Muscle of arm (tissue), 12 donors: ENCODE measurements around the gene ARHGEF1. TPM values are rescaled to one million over a fixed set of nuclear protein-coding genes. Genes with fewer than 3 reads are reported as not detected.
"Not testable (repeated sequence)": the region's sequence is repeated elsewhere in the genome, so short reads cannot be mapped to it uniquely, and the experiment has no call there.

Experiments
- DNase-seq: peaks from one replicate; pipeline ENCODE4 v3.0.0-alpha.2; 2013
- polyA plus RNA-seq, 12 donors: library from polyadenylated mRNA; unstranded; fragments of 120-200 nt; gene quantifications; one replicate each; pipeline ENCODE4 v1.2.1, GENCODE V29; 2013; ENCODE audit not compliant: insufficient read length in 12 of 12

ARHGEF1 gene
- polyA plus RNA-seq, 12 donors: 28.7 to 116 (median 35.3) TPM; not detected in 1

DNA sequence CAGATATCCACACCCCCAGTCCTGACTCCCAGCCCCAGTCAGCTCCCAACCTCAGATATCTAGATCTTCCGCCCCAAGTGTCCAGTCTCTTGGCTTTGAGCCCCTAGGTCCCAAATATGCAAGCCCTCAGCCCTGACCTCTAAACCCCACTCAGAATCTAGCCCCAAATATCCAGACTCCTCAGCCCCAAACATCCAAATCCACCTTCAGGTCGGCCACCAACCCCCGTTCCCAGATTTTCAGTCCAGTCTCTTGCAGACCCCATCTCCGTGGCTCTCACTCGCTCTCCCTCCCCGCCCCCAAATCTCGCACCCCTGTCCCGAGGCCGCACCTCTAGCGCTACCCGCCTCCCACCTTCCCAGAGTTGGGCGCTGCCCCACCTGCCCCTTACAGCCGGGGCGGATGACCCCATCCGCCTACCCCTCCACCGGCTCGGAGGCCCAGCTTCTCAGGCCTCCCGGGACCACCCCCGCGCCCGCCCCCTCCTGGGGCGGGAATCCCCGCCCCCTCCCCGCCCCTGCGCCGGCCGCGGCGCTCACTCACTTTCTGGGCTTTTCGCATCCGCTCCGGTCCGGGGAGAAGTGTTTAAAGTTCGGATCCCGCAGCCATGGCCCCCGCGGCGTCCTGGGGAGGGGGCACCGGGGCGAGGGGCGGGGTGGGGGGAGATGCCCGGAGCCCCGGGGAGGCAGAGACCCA is 44.7 kb downstream of the ARHGEF1 start:
- DNase-seq: no peak

DNA sequence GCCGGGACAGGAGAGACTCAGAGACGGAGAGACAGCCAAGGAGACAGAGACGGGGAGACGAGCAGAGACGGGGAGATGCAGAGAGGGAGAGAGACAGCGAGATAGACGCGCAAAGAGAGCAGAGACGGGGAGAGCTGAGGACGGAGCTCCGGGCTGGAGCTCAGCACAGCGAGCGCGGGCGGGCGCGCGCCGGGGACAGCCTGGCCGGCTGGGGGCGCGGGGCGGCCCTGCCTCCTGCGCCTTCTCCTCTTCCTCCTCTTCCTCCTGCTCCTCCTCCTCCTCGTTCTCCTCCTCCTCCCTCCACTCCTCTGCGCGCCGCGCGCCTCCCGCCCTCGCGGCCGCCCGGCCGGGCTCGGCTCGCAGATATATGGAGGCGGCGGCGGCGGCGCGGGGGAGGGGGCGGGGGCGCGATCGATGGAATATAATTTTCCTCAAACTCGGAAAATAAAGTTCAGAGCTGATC is 45.3 kb downstream of the ARHGEF1 start, which contains the start of gene ERFL:
Gene ERFL (minus strand): TSS at position 229 of the 463 bp plus-strand sequence. CDS start 15,530 bp downstream, outside the sequence.
- DNase-seq: no peak

DNA sequence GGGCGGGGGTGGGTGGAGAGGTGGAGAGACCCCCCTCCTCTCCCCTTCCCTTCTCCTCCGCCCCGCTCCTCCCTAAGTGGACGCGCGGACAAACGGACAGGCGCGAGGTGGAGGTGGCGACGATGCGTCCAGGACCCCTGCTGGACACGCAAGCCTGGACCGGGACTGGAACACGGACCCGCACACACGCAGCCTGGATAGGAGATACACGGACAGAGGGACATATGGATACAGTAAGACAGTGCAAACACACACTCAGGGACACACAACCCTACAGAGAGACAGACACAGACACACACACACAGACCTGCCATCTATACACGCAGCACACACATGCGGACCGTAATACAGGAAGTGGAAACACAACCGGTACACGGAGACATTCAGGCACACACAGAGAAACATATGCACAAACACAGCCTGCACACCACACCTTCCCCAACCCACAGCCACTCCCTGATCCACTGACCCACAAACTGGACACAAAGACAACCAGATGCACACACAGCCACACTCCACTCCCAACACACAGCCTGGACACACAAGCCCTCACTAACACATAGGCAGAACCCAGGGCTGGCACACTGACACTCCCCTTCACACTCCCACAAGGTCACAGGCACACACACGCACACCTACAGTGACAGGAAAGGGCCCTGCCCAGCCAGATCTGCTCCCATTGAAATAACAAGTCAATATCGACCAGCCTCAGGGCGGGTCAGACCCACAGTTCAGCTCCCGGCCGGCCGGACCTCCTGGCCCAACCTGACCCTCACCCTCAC is 46.0 kb downstream of the ARHGEF1 start:
- DNase-seq: no peak

DNA sequence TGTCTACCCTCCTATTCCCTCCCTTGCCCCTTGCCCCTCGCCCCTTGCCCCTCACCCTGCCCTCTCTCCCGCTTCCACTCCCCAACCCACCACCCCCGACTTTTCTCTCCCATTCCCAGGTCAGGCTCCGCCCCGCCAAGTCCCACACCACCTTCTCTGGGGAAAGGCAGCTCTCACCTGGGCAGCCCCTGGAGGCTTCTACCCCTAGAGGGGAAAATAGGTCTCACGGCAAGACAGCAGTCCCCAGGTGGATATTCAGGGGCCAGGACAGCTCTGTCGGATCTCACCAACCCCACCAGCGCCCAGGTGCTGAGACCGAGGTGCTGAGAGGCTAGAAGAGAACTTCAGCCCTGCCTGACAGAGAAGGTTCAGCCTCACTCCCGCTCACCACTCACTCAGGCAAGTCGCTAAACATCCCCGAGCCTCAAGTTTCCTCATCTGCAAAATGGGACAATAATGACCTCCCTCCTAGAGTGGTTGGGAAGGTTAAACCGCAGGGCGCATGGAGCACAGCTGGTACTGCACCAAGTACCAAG is 46.6 kb downstream of the ARHGEF1 start:
- no peak for DNase-seq

DNA sequence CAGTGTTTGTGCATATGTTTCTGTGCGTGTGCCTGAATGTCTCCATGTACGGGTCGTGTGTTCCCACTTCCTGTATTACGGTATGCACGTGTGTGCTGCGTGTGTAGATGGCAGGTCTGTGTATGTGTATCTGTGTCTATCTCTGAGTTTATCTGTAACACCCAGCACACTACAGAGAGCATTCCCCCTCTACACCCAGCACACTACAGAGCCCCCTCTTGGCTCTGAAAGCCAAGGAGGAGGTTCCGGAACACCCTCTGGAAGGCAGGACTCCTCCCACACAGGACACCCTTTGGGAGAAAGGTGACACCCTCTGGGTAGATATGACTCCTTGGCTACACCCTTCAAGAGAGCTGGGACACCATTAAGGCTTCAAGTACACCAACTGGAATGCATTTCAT is 47.3 kb downstream of the ARHGEF1 start:
- DNase-seq: no peak

DNA sequence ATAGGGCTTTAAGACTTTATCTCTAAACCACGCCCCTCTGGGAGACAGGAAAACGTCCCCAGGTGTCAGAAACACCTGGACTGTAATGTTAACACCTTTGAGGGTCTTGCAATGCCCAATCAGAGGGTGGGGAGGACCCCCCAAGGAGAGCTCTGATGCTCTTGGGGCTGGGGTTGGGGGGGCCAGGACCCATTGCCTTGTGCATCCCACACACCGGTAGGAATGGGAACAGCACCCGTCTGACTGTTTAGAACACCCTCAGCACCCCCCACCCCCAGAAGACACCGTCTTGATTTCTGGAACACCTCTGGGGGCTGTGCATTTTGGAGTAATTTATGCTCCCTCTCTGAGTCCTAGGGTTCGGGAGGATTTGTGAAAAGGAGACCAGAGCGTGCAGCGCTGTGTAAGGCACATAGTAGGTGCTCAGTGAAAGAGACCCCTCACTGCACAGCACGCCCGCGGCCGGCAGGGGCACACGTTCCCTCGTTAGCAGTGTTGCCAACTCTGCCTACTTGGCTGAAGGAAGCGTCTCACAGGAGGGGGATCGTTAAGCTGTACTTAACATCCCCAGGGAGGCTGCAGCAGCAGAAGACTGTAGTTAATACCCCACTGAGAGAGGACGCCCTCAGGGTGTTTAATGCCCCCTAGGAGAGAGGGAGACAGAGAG is 48.1 kb downstream of the ARHGEF1 start:
- no peak for DNase-seq

DNA sequence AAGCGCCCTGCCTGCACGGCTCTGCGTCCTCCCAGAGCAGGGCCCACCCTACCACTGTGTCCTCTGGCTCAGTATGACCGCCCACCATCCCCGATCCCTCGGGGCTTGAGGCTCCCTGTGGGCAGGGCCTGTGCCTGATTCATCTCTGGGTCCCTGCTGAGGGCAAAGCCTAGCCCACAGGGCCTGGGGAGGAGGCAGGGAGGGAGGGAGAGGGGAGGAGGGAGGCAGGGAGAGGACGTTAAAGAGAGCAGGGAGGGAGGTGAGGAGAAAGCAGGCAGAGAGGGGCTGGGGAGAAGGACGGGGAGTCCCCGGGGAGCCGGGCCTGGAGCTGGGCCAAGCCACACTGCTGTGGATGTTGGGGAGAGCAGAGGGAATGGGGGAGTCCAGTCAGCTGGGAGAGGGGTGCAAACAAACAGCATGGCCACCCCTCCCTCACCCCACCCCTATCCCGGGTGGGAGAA is 49.3 kb downstream of the ARHGEF1 start:
- no peak for DNase-seq

DNA sequence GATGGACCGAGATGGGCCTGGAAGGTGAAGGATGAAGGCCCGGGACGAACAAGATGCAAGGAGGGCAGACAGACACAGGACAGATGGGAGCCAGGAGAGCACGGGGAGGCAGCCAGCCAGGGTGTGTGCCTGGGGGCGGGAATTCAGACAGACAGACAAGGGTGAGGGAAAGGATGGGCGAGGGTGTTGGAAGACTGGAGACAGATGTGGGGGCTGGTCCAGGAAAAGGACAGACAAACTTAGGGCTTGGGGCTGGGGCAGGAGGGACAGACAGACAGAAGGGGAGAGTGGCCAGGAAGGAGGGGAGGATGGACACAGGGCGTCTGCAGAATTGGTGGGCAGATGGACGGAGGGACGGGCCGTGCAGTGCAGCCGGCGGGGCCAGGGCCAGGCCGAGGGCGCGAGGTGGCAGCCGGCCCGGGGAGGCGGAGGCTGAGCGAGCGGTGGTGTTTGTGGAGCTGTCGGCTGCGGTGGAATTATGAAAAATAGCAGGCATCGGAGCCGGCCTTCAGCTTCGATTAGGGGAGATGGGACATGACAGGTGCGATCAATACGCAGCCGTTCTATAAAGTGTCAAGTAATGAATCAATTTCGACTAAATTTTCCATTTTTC is 49.8 kb downstream of the ARHGEF1 start:
- DNase-seq: no peak

DNA sequence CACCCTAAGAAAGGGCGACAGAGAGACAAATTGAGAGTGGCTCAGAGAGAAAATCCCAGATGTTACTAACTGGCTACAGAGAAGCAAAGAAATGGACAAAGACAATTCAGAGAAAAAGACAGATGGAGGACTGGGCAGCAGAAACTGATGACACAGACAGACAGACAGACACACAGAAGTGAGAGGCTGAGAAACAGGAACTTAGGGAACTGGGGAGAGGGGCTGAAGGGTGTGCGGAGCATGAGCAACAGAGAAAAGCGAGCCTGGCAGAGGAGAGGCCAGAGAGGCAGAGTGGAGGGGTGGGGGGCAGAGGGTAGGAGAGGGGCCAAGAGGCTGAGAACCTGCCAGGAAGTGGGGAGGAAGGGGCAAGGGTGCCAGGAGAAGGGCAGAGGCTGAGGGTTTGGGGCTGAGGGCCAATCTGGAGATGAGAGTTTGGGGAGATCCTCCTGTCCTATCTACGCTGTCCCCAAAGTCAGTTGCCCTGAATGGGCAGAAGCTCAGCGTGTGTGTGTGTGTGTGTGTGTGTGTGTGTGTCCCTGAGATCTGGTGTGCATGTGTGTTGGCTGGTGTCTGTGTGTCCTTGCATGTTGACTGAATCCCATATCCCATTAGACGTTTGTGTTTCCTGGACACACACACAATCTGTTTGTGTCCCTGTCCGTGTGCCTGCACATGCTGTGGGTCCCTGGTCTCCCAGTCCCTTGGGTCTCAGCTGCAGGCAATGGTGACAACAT is 50.9 kb downstream of the ARHGEF1 start:
- no peak for DNase-seq

DNA sequence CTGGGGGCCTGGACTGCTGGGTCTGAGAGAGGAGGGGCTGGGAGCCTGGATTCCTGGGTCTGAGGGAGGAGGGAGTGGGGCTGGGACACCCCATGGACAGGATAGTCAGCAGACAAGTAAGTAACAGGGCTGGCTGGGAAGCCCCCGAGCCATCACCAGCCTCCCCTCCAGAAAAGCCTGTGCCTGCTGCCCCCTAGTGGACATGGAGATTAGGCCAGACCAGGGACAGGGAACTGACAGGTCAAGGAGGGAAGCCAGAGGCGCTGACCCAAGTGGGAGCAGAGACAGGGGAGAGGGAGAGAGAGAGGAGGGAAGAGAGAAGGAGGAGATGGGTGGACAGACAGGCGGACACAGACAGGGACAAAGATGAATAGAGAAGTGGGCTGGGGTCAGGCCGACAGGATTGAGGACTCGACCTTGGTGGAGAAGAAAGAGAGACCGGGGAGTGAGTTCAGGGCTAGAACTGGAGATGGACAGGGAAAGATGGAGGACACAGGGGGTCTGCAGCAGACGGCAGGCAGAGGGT is 51.9 kb downstream of the ARHGEF1 start:
- peak; percentile 48 for DNase-seq

DNA sequence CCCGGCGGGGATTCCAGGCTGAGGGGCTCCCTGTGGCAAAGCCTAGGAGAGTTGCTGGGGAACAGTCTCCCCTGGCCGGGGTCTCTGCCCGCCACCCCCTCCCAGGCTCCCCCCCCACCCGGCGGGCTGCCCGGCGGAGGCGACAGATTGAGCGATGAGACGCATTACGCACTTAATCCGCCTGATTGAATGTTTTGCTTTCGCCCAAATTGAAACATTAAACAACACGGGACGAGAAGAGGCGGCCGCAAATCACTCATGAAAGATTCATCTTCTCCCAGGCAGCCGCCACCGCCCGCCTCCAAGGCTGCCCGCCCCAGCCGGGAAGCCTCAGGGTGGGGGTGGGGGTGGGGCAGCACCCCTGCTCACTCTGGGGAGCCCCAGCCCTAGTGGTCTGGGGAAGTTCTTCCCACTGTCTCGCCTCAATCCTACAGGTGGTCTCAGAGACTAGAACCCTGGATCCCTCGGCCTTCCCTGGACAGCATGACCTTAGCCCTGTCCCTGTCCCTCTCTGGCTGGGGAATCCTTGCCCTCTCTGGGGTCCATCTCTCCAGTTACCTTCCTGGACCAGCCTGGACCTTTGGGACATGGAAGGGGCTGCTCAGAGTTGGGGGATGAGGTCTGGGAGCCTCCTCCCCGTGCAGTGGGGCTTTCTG is 52.9 kb downstream of the ARHGEF1 start:
- no peak for DNase-seq

DNA sequence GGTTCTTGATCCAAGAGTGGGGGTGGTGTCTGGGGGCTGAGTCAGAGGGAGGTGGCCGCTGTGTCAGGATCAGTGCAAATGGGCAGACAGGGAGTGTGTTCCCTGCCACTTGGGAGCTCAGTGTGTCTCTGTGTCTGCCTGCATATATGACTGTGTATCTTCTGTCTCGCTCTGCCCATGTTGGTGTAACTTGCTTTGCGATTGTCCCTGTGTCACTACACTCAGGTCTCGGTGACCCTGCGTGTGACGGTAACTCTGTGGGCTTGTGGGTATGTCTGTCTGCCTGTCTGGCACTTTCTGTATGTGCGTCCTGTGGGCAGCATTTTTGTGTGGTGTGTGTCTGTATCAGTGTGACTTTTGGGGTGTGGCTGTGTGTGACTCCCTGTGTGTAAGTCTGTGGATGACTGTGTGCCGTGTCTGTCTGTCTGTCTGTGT is 53.4 kb downstream of the ARHGEF1 start:
- no peak for DNase-seq

DNA sequence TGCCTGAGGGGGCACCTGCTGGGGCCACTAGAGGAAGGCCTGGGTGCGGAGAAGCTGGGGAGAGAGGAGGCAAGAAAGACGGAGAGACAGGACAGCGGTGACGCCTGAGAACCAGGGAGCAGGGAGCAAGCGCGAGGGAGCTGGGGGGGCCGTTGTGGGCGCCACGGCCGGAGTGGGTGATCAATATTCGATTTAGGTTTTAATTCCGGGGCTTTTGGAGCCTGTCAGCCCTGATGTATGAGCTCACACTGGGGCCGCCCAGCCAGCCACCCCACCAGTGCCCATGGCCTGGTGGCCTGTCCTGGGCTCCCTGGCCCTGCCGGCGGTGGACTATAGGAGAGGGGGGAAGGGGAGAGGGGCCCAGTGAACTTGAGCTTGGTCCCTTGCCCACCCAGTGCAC is 54.0 kb downstream of the ARHGEF1 start:
- DNase-seq: no peak

DNA sequence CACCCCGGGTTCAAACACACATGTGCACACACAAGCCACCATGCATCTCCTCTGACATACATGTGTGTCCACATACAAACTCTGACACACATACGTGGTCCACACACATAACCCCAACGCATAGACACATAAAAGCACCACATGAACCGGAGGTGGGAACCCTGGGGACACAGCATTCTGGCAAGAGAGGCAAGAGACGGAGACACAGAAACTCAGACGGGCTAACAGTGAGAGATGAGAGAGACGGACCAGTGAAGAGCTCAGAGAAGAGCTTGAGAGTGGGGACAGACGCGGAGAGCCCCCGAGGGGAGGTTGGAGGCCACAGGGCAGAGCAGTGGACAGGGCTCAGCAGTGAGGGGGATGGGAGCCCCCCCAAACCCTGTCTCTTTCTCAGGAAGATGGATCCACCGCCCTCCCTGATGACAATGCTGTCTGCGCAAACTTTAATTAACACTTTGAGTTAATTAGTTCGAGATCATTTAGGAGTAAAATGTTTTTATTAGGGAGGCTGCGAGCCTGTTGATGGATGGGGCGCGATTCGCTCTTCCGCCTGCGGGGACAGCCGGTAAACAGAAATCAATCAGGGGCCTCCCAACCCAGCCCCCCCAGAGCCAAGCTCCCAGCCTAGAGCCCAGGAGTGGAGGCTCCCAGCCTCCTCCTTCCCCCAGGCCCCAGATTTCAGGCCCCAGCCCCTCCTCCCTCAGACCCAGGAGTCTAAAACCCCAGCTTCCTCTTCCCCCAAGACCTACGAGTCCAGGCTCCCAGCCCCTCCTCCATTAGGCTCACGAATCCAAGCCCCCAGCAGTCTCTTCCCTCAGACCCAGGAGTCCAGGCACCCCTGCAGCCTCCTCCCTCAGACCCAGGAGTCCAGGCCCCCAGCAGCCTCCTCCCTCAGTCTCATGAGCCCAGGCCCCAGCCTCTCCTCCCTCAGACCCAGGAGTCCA is 54.8 kb downstream of the ARHGEF1 start:
- DNase-seq: no peak

DNA sequence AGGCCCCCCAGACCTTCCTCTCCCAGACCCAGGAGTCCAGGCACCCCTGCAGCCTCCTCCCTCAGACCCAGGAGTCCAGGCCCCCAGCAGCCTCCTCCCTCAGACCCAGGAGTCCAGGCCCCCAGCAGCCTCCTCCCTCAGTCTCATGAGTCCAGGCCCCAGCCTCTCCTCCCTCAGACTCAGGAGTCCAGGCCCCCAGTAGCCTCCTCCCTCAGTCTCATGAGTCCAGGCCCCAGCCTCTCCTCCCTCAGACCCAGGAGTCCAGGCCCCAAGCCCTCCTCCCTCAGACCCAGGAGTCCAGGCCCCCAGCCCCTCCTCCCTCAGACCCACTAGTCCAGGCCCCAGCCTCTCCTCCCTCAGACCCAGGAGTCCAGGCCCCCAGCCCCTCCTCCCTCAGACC is 56.2 kb downstream of the ARHGEF1 start:
- DNase-seq: not testable (repeated sequence)

DNA sequence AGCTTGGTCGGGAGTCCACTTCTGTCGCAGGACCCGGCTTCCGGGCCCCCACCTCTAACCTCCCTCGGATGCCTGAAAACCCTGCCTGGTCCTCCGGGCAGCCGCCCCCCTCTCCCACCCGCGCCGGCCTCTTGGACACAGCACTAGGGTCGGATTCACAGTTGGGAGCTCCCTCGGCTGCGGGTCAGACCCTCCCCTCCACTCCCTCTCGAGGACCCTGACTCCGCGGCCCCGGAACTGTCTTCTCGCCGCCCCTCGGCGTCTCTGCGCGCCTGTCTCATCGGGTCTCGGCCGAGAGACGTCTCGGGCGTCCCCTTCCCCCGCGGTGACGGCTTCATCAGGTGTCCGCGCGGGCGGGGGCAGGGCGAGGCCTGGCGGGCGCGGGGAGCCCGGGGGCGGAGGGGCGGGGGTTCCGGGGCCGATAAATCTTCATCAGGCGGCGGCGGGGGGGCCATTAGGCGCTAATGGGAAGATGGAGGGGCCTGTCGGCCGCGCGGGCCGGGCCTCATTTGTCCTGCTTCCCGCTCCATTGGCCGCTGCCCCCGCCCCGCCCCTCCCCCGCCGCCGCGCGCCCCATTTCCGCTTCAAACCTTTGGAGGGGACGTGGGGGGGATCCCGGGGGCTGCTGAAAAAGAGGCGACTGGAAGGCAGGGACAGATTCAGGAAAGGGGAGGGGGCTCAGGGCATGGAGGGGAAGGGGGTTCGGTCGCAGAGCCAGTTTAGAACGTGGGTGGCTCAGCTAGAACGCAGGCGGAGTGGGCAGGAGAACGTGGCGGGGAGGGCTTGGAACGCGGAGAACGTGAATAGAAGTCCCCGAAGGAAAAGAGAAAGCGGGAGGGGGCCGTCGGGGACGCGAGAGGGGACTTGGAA is 57.1 kb downstream of the ARHGEF1 start:
- DNase-seq: peak; percentile 48

DNA sequence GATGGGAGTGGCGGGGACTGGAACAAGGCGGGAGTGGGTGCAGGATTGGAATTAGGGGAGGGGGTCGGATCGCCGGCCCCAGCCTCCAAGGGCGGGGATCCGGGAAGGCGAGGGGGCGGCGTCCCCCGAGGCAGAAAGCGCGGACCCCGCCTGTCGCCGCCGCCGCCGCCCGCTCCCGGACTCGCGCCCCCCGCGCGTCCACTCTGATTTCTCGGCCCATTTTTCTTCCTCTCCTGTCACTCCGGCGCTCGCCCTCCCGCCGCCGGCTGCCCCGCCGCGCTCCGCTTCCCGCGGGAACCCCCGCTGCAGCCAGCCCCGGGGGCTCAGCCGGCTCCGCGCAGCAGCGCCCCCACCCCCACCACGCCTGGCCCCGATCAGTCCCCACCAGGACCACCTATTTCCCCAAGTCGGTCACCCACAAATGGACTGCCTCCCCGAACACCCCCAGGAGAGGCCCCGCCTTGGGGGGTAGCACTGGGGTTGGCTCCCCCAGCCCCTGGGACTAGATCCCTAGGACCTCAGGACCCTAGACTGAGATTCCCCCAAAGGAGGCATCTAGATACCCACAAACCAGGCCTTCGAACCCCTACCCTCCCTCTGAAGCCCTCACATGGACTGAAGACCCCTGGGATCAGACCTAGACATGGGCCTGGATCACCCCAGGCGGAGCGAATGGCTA is 57.9 kb downstream of the ARHGEF1 start:
- no peak for DNase-seq
